Adipocyte (in vitro differentiated cells): ENCODE measurements around the gene TMPRSS3.

Experiments used
- DNase-seq: peaks from one replicate; pipeline ENCODE4 v3.0.0-alpha.2; 2015; ENCODE audit warnings: low read depth
- H3K27me3 ChIP-seq: replicated peaks from 2 replicates; pipeline ENCODE4 v1.7.0; 2013; ENCODE audit warnings: mild to moderate bottlenecking, low read length, moderate library complexity; ENCODE audit not compliant: control insufficient read depth, insufficient read depth
- H3K36me3 ChIP-seq: 2 replicates; pipeline ENCODE4 v1.7.0; 2013; ENCODE audit warnings: low read length, mild to moderate bottlenecking, moderate library complexity; ENCODE audit not compliant: control insufficient read depth, insufficient read depth, severe bottlenecking
- H3K4me1 ChIP-seq: 2 replicates; pipeline ENCODE4 v1.7.0; 2013; ENCODE audit warnings: mild to moderate bottlenecking, low read length, moderate library complexity; ENCODE audit not compliant: control insufficient read depth, insufficient read depth
- H3K4me3 ChIP-seq: 2 replicates; pipeline ENCODE4 v1.7.0; 2013; ENCODE audit warnings: mild to moderate bottlenecking, low read length, moderate library complexity
- H3K9ac ChIP-seq: 2 replicates; pipeline ENCODE4 v1.7.0; 2013; ENCODE audit warnings: mild to moderate bottlenecking, low read length, moderate library complexity
- H3K9me3 ChIP-seq: 2 replicates; pipeline ENCODE4 v1.7.0; 2013; ENCODE audit warnings: mild to moderate bottlenecking, low read length, moderate library complexity; ENCODE audit not compliant: control insufficient read depth

TMPRSS3 gene

GRCh38 chr21:42426876-42427480 lies 31.1 kb upstream of the TMPRSS3 start:
- H3K4me3 ChIP-seq: no peak overlapping the region
- H3K9ac ChIP-seq: no peak overlapping the region
- no peaks in the 10 kb centered on the region for H3K36me3 ChIP-seq
- DNase-seq: no peak
- H3K27me3 ChIP-seq: peaks cover 62% of the 10 kb centered on the region
- no peaks in the 10 kb centered on the region for H3K4me1 ChIP-seq
- peaks cover 2% of the 10 kb centered on the region for H3K9me3 ChIP-seq

GRCh38 chr21:42426424-42426823 lies 30.6 kb upstream of the TMPRSS3 start:
- Histone ChIP-seq H3K9ac (no peak overlapping the region), H3K36me3 (no peaks in the 10 kb centered on the region), H3K9me3 (peaks cover 2% of the 10 kb centered on the region), H3K27me3 (peaks cover 68% of the 10 kb centered on the region), H3K4me3 (no peak overlapping the region), H3K4me1 (no peaks in the 10 kb centered on the region)
- no peak for DNase-seq

GRCh38 chr21:42425591-42425990 lies 29.7 kb upstream of the TMPRSS3 start:
- Histone ChIP-seq H3K36me3 (no peaks in the 10 kb centered on the region), H3K4me3 (no peak overlapping the region), H3K9ac (no peak overlapping the region), H3K9me3 (peaks cover 4% of the 10 kb centered on the region), H3K4me1 (no peaks in the 10 kb centered on the region), H3K27me3 (peaks cover 75% of the 10 kb centered on the region)
- no peak for DNase-seq

GRCh38 chr21:42424914-42425541 lies 29.2 kb upstream of the TMPRSS3 start:
- Histone ChIP-seq H3K4me3 (no peak overlapping the region), H3K36me3 (no peaks in the 10 kb centered on the region), H3K27me3 (peaks cover 77% of the 10 kb centered on the region), H3K9me3 (peaks cover 9% of the 10 kb centered on the region), H3K9ac (no peak overlapping the region), H3K4me1 (no peaks in the 10 kb centered on the region)
- DNase-seq: no peak

- no peaks in the 10 kb centered on the region for H3K4me1 ChIP-seq
- H3K9me3 ChIP-seq: peaks cover 20% of the 10 kb centered on the region
- H3K36me3 ChIP-seq: no peaks in the 10 kb centered on the region
- no peak overlapping the region for H3K9ac ChIP-seq
- H3K27me3 ChIP-seq: peaks cover 72% of the 10 kb centered on the region
- no peak for DNase-seq
- no peak overlapping the region for H3K4me3 ChIP-seq
Observed at GRCh38 chr21:42423685-42424084, 27.8 kb upstream of the TMPRSS3 start.

GRCh38 chr21:42423197-42423675 lies 27.4 kb upstream of the TMPRSS3 start:
- peaks cover 20% of the 10 kb centered on the region for H3K9me3 ChIP-seq
- no peaks in the 10 kb centered on the region for H3K4me1 ChIP-seq
- no peak overlapping the region for H3K4me3 ChIP-seq
- peaks cover 73% of the 10 kb centered on the region for H3K27me3 ChIP-seq
- no peak for DNase-seq
- no peaks in the 10 kb centered on the region for H3K36me3 ChIP-seq
- no peak overlapping the region for H3K9ac ChIP-seq

GRCh38 chr21:42421018-42421793 lies 25.4 kb upstream of the TMPRSS3 start:
- no peak for DNase-seq
- Histone ChIP-seq H3K9ac (no peak overlapping the region), H3K36me3 (no peaks in the 10 kb centered on the region), H3K27me3 (peaks cover 61% of the 10 kb centered on the region), H3K9me3 (peaks cover 20% of the 10 kb centered on the region), H3K4me3 (no peak overlapping the region), H3K4me1 (no peaks in the 10 kb centered on the region)

- Histone ChIP-seq H3K4me1 (no peaks in the 10 kb centered on the region), H3K27me3 (peaks cover 60% of the 10 kb centered on the region), H3K9me3 (peaks cover 20% of the 10 kb centered on the region), H3K4me3 (no peak overlapping the region), H3K36me3 (no peaks in the 10 kb centered on the region), H3K9ac (no peak overlapping the region)
- no peak for DNase-seq
Observed at GRCh38 chr21:42419845-42420244, 24.0 kb upstream of the TMPRSS3 start.

- Histone ChIP-seq H3K4me3 (no peak overlapping the region), H3K36me3 (no peaks in the 10 kb centered on the region)
Observed at GRCh38 chr21:42418886-42419285, 23.0 kb upstream of the TMPRSS3 start.

GRCh38 chr21:42417533-42417932 lies 21.7 kb upstream of the TMPRSS3 start:
- H3K9me3 ChIP-seq: peaks cover 20% of the 10 kb centered on the region
- H3K4me3 ChIP-seq: no peak overlapping the region
- no peaks in the 10 kb centered on the region for H3K36me3 ChIP-seq
- H3K27me3 ChIP-seq: peaks cover 56% of the 10 kb centered on the region
- no peak for DNase-seq
- no peaks in the 10 kb centered on the region for H3K4me1 ChIP-seq
- no peak overlapping the region for H3K9ac ChIP-seq

More at GRCh38 chr21:42418886-42419285, 23.0 kb upstream of the TMPRSS3 start:
- no peak overlapping the region for H3K9ac ChIP-seq
- H3K27me3 ChIP-seq: peaks cover 60% of the 10 kb centered on the region
- H3K4me1 ChIP-seq: no peaks in the 10 kb centered on the region
- DNase-seq: no peak
- peaks cover 20% of the 10 kb centered on the region for H3K9me3 ChIP-seq
